GM21360 (cell line): Measurements from ENCODE around the gene OR6N1.

Experiments
- ATAC-seq: cut with Tn5 transposase; IDR thresholded peaks from one replicate; pipeline ENCODE4 v1.9.1; 2021; ENCODE audit warnings: mild to moderate bottlenecking, moderate library complexity; ENCODE audit not compliant: unreplicated experiment

The OR6N1 gene, protein sequence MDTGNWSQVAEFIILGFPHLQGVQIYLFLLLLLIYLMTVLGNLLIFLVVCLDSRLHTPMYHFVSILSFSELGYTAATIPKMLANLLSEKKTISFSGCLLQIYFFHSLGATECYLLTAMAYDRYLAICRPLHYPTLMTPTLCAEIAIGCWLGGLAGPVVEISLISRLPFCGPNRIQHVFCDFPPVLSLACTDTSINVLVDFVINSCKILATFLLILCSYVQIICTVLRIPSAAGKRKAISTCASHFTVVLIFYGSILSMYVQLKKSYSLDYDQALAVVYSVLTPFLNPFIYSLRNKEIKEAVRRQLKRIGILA

DNA sequence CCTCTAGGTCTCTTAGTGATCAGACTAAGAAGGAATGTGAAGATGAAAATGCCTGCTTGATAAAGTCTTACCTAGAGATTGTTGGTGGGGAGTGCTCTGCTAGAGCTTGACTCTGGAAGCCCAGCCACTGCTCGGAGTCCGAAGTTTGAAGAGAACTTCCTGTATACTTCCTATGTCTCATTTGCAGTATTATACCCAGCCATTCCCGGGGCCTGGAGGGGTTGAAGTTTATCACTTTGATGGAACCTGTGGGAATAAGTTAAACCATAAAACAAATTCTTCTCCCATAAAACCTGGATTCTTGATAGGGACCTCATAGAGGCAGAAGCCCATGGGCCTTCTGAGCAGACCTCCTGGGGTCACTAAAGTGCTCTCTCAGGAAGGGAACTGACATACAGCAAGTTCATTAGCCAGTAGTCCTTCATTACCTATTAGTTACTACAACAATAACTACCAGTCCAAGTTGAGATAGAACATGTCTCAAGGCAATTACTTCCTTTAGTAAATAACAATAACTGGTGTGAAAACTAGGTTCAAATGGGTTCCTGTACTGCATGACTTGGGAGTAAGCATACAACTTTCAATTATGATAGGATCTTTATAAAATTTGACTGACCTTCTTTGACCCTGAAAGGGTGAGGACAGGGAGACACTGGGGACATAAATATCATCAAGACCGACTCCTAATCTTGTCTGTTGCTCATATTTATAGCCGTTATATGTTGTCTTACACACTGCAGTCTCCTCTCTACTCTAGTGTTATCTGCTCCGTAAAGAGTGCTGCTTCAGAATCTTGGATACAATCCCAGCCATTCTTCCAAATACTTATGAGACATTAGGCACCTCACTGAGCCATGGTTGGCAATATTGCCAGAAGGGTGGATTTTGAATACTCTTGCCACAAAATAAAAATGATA lies at the start of gene OR6N1:
OR6N1 (minus strand) TSS at position 246 of the 917 bp plus-strand sequence. CDS start 5,513 bp downstream, outside the sequence.
- ATAC-seq = no peak

DNA sequence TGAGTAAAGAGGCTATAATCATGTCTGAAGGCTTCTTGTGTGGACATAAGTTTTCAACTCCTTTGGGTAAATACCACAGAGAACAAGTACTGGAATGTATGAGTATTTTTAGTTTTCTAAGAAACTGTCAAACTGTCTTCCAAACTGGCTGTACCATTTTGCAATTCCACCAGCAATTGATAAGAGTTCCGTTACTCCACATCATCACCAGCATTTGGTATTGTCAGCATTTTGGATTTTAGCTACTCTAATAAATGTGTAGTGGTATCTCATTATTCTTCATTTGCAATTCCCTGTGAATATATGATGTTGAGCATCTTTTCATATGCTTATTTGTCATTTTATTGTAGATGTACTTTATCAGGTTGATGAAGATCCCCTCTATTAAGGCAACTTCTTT lies 49.7 kb upstream of the OR6N1 start:
- no peak for ATAC-seq

DNA sequence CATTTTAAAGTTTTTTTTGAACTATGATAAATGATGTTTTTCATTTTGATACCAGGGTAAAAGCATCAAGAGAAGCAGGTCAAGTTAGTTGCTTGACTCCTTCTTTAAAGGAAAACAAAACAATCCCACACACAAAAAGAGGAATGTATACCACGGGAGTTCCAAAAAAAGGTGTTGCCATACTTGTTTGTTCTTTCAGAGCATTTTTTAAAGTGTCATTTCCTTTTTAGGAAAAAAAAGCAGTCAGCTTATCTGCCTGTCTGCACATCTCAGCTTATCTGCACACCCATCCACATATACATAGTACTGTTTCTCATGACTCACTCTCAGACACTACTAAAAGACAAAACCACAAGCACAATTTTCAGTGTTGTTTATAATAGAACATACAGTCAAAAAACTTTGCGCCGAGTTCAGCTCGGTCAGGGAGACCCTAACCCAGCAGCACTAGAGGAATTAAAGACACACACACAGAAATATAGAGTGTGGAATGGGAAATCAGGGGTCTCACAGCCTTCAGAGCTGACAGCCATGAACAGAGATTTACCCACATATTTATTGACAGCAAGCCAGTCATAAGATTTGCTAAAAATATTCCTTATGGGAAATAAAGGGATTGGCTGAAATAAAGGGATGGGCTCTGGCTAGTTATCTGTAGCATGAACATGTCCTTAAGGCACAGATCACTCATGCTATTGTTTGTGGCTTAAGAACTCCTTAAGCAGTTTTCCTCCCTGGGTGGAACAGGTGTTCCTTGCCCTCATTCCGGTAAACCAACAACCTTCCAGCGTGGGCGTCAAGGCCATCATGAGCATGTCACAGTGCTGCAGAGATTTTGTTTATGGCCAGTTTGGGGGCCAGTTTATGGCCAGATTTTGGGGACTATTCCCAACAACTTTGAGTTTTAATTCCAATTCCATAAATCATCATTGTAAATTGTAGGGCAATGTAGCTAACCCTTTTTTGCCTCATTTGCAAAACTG lies 47.8 kb upstream of the OR6N1 start:
- ATAC-seq = peak; percentile 91

DNA sequence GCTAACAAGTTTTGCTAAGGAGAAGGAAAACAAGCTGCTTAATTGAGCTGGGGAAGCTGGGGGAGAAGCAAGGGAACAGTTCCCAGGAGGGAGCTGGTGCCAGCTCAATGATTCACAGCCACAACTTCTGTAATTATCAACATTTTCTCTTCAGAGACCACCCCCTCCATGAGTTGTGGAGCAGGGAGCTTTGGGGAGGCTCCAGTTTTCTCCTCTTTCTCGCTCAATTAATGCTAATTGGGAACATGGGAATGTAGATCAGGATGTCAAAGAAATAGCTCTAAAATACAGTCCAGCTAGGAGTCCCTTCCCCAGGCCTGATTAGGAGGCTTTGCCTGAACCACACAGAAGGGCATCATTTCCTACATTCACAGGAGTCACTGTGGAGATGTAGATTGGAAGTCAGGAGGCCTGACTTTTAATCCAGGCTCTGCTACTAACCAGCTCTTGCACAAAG lies 47.0 kb upstream of the OR6N1 start:
- ATAC-seq = peak; percentile 6

DNA sequence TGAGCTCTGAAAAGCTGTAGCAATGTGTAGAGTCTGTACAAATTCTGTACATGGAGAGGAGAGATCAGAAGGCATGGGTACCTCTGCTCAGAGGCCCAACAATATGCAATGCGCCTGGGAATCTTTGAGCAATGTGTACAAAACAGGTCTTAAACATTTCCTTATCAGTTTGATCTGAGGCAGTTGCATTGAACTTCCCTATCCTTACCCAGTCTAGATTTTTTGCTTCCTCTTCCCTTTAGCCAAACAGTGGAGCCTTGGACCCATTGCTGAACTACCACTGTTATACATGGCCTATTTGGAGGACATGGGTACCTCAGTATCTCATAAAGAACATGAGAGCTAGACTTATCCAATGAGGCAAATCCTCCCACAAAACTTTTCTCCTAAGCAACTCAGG lies 46.6 kb upstream of the OR6N1 start:
- no peak for ATAC-seq

DNA sequence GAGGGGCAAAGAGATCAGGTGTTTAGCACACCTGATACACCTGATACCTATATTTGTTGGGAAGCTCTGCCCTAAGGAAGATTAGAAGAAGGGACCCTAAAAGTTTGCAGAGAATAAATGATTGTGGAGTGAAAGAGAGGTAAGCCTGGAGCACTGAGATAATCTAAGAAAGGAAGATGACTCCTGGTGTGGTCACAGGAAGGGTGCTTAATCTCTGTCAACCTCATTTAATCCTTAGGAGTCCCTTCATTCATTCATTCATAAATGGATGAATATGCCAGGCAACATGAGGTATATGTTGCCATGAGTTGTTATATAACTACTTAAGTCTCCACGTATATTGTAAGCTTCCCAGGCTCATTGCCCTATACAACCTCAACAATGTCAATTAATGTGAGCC lies 43.0 kb upstream of the OR6N1 start:
- ATAC-seq = no peak

DNA sequence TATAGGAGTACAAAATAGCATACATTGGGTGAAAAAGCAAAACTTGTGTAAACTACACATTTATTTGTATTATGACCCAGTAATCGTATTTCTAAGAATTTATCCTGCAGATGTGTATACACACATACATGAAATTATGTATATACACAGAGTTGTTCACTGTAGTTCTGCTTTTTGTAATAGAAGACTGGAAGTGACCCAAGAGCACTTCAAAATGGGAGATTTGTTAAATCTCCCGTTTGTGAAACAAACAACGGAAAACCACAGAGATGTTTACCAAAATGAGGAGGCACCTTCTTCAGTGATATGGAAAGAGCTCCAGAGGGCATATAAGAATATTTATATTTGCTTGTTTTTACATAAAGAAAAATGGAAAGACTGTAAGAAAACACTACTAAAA lies 41.2 kb upstream of the OR6N1 start:
- no peak for ATAC-seq

DNA sequence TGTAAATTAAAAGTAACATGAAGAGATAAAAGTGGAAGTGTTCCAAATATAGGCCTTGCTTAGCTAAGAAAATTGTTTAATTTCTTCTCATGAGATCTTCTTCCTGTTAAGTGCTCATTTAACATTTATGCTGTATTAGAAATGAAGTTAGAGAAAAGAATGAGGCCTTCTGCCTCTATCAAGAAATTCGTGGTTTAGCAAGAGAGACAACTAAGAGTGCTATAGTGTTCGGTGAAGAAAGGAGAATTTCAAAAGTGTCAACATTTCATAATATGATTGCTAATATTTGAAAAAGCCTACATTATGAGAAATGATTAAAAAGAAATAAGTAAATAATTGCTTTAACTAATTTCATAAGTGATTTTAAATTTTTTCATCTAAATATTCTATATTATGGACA lies 40.3 kb upstream of the OR6N1 start:
- no peak for ATAC-seq

DNA sequence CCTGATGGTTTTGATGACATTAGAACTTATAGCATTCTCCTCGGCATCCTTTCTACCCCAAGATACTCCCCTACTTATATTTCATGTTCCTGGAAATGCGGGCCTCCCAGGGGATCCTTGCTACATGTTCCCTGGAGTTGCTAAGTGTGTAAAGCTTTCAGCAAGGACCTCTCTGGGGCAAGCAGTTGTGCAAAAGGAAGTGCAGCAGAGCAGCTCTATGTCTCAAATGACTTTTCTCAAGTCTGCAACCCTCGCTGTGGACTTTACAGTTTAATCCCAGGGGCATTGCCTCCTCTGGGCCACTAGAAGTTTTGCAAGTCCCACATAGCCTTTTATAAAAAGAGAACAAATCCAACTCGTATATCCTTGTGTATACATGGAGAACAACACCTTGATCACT lies 38.3 kb upstream of the OR6N1 start:
- no peak for ATAC-seq

DNA sequence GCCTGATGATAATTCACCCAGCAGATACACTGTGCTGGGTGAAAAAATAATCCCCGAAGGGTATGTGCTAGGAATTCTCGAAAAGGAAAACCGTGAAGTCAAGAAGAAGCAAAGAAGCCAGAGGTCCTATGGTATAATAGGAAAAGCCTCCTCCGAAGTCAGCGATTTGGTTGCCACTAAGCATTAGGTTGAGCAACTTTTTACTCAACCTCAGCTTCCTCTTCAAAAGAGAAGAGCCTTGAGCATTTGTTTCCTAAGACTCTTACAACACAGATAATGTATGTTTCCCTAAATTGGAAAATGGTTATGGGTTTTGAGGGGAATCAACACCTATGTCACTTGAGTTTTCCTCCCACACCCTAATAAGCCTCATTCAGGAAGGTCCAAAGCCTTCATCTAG lies 37.9 kb upstream of the OR6N1 start:
- no peak for ATAC-seq

DNA sequence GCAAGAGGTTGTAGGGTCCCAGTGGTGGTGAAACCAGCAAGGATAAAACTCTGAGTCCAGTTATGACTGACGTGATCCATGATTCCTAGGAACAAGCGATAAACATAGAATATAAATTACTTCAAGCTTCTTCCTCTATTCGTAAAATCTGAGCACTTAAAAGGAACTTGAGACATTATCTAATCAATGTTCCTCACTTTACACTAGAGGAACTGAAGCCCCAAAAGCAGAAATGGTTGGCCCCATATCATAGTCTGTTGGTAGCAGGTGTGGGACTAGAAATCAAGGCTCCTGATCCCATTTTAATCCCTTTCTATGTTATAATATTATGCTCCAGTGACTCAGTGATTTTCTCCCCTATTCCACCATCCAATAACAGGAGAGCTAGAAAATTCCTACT lies 37.3 kb upstream of the OR6N1 start:
- ATAC-seq = no peak

DNA sequence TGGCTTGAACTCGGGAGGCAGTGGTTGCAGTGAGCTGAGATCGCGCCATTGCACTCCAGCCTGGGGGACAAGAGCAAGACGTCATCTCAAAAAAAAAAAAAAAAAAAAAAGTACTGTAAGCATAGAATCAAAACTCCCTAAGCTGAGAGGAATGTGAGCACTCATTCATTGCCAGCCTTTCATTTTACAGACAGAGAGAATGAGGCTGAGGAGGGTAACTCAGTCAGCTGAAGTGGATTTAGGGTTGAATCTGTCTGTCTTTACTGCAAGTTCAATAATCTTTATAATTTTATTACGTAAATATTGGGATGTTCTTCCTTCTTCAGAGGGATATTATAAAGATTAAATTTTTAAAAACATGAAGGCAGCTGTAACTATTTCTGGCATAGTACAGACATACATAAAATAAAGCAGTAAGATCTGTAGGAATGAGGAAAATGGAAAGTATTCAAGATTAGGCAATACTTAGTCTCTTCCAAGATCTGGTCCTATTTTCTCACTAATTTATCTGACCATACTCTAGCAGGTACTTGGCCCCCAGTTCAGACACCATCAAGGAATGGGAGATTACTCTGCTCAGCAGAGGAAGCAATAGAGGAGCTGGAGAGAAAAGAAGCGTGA lies 35.0 kb upstream of the OR6N1 start:
- ATAC-seq = no peak

DNA sequence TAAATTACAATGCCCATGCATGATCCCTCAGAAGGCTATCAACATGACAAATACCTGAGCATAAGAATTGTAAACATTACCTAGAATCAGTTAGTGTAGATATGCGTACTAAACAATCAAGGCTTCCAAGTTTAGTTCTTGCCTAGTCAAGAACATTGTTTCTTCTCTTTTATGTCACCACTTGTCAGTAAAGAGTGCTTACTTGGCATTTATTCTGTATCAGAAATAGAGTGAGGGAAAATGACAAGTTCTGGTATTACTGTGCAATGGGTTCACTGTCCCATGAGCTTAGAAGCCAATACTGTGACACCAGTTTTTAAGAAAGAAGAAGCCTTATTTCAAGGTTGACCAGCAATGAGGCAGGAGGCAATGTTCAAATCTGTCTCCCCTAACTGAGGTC lies 31.7 kb upstream of the OR6N1 start:
- ATAC-seq = no peak

DNA sequence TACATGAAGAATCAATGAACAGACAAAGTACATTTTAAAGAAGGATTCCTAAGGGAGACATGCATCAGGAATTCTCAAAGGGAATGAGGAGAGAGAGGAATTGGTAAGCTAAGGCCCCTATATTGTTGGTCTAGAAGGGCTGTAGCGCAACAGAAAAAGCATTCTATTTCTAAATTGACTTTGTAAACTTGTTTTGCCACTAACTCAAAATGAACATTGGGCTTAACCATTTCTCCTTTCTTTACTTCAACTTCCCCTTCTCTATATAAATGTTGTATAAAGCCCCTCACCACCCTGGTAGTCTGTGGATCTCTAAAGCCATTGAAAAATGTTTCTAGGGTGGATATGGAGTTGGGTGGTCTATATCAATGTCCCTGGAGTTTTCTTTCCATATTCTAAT lies 29.4 kb upstream of the OR6N1 start:
- no peak for ATAC-seq

DNA sequence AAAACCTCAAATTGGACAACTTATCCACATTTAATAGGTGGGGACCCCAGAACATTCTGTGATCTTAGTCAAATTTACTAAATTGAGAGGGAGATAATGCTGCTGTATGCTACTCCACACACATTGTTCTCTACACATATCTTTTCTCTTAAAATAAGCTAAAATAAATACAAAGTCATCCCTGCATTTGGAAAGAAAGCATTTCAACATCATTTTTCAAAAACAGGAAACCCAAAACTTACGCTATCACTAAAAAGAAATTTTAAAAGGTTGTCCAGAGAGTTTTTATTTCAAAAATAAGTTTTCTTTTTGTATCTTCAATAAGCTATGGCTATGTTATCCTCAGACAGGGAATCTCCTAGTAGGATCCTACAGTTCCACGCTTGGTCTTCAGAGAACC lies 28.5 kb upstream of the OR6N1 start:
- ATAC-seq = no peak

DNA sequence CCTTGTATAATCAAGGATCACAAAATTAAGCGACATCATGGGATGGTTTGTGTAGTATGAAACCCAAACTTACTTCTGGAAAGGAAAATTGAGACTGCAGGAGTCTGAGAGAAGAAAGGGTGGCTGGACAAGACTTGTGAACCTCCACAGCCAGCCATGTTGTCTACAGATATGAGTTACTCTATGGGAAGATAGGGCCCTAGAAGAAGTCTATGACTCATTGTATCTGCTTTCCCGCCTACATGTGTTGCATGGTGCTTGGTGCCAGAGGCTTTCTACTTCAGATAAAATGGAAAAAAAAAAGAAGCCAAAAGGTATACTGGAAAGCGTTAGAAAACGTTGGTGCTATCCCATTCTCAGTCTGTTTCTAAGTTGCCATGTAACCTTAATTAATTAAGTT lies 27.7 kb upstream of the OR6N1 start:
- ATAC-seq = no peak

DNA sequence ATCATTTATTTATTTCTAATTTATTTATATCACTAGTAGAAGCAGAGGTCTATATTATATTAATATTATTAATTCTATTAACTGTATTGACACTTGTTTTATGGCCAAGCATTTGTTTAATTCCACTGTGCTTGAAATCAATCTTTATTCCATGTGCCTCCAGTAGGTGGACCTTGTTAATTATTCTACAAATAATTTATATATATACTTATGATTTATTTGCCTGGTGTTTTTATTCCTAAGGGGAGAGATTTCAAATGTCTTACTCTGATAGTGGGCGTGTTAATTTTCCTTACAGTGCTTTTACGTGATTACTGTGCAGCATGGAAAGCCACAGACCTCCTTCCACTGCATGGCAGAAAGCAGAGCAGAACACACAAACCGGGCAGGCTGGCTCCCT lies 26.5 kb upstream of the OR6N1 start:
- no peak for ATAC-seq

DNA sequence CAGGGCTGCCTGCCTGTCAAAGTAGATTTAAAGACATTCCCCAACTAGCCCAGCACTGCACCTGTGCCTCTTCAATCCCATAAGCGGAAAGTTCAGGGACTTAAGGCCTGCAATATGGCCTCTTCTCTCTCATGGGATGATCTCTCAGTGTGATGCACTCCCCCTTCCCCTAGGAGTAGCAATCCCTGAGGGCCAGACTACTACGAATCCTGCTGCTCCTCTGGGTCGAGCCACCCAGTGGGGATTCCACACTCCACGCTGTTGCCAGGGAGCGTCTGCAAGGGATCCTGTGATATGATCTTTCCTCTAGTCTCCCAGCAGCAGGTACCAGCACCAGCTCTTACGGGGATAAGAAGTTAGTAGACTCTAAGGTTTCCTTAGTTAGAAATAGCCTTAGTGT lies 22.3 kb upstream of the OR6N1 start:
- ATAC-seq = no peak

DNA sequence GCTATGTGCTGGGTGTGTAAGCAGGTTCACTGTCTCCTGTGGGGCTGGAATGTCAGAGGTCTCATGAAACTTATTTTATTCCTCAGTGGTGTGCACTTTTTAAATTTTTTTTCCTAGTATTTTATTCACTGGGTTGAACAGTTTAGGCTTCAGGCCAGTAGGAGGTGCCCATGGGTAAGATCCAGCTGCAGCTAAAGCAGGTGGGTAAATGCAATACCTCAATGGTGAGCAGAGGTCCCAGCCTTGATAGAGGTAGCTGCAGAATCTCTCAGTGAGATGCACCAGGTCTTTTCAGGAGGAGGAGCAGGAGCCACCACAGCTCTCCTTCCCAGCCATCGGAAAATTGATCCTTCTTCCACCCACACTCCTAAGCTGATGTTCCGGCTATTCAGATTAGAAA lies 21.6 kb upstream of the OR6N1 start:
- ATAC-seq = no peak

DNA sequence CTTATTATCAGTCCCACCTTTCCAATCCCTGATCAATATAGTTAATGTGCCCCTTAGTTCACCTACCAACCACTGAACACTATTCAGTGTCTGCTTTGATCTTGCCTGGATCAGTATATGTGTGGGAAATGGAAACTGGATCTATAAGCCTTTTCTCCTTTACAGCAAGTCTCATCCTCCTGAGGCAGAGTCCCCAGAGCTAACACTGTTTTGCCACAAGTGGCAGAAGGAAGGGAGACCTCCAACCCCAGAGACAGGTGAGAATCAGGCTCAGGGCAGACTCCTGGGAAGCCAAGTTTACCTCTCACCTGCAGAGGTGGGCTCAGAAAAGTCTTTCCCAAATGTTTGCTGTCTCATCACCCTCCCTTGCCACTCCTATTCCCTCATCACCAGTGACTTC lies 9.1 kb upstream of the OR6N1 start, which contains the start of gene OR6N2:
OR6N2 (minus strand) TSS at position 101 of the 400 bp plus-strand sequence. CDS start 3,569 bp downstream, outside the sequence.
- no peak for ATAC-seq
